NT2/D1 (cell line): ENCODE data around the gene SYNPO2.

ENCODE experiments used
- SUZ12 ChIP-seq: IDR thresholded peaks from 2 replicates; pipeline ENCODE4 v1.6.1; 2011; ENCODE audit not compliant: insufficient read length, insufficient read depth; ENCODE audit errors: extremely low read depth
- YY1 ChIP-seq: IDR thresholded peaks from 2 replicates; pipeline ENCODE4 v1.6.1; 2011; ENCODE audit not compliant: insufficient read length, insufficient read depth
- ZNF274 ChIP-seq: IDR thresholded peaks from 2 replicates; pipeline ENCODE4 v1.6.1; 2011; ENCODE audit warnings: mild to moderate bottlenecking, low read depth, low read length

DNA sequence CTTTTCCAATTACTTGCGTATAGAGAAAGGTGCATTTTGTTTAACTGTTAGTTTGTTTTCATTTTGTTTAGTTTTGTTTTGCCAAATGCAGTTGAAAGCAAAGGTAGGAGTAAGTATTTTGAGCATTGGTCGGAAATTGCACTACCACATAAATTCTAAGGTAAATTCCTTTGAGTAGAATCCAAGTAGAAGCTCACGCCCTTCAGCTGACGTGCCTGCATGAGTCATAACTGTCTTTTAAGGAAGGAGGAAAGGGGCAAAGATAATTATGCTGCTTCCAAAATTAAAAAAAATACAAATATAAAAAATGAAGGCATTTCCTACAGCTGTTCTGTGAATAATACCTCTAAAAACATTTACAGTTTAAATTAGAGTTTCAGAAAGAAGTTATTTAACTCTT, 136.8 kb downstream of the SYNPO2 start:
- TF ChIP-seq SUZ12: no peak
- no peak for TF ChIP-seq ZNF274
- no peak for TF ChIP-seq YY1
